GM10266 (cell line): ENCODE data around the gene DNAJC17.

ENCODE experiments used
- DNase-seq: peaks from one replicate; pipeline ENCODE4 v3.0.0; 2012; ENCODE audit errors: extremely low spot score
- TF ChIP-seq, protein P1 (sequence below): IDR thresholded peaks from 2 replicates; pipeline ENCODE4 v1.5.1; 2012; ENCODE audit warnings: mild to moderate bottlenecking, low read depth; ENCODE audit not compliant: control insufficient read depth, insufficient read depth; ENCODE audit errors: missing control alignments

The DNAJC17 gene

DNA sequence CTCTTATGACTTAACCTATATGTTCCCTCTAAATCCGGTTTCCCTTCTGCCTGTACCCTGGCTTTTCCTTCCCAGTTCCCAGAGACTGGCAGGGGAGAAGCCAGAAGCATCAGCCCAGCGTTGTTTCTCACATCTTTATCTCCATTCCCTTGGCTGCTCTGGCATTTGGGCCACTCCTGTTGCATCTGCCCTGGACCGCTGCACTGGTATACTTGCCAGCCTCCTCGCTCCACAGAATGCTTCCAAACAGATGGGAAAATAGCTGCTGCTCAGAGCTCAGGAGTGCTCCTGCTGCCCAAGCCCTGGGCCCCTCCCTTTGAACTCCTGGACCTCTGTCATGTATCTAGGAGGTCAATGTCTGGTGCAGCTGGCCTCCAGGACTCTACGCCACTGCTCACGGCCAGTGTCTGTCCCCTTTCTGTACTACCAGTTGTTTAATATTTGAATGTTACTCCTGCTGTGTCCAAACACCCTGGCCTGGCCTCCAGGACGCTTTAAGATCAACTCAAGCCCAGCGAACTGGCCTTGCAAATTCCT is 43.4 kb upstream of the DNAJC17 start:
- TF ChIP-seq, protein P1, sequence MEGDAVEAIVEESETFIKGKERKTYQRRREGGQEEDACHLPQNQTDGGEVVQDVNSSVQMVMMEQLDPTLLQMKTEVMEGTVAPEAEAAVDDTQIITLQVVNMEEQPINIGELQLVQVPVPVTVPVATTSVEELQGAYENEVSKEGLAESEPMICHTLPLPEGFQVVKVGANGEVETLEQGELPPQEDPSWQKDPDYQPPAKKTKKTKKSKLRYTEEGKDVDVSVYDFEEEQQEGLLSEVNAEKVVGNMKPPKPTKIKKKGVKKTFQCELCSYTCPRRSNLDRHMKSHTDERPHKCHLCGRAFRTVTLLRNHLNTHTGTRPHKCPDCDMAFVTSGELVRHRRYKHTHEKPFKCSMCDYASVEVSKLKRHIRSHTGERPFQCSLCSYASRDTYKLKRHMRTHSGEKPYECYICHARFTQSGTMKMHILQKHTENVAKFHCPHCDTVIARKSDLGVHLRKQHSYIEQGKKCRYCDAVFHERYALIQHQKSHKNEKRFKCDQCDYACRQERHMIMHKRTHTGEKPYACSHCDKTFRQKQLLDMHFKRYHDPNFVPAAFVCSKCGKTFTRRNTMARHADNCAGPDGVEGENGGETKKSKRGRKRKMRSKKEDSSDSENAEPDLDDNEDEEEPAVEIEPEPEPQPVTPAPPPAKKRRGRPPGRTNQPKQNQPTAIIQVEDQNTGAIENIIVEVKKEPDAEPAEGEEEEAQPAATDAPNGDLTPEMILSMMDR = no peak
- DNase-seq = no peak

DNA sequence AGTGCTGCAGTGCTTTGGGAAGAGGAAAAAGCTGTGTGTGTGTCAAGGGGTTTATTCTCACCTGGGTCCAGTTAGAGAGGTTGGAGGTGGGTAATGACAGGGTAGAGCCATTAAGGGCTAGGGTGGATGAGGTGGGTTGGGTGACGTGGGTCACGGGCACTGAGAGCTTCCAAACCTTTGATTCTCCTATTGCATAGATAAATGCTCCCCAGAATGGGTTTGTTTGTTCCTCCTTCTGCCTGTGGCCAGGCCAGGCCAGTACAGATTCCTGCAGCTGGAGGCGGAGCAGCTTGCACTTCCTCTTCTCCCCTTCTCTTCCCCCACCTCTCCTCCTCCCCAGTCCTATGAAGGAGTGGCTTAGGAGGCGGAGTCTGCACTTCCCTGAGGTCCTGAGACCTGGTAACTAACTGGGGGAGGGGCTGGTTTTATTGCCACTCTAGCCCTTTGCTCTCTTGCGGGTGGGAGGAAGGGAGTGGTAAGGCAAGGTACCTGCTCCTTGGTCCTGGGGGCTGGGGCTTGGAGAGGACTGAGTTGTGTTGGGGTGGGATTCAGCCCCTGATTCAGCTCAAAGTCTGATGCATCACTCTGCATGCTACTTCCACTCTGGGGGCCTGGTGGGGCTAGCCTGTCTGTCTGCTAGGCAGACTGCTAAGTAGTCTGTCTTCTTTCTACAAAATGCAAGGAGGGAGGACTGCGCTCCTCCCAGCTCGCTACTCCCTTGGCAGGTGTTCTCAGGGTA is 40.1 kb upstream of the DNAJC17 start:
- TF ChIP-seq, protein P1 = no peak
- DNase-seq = peak; percentile 78

DNA sequence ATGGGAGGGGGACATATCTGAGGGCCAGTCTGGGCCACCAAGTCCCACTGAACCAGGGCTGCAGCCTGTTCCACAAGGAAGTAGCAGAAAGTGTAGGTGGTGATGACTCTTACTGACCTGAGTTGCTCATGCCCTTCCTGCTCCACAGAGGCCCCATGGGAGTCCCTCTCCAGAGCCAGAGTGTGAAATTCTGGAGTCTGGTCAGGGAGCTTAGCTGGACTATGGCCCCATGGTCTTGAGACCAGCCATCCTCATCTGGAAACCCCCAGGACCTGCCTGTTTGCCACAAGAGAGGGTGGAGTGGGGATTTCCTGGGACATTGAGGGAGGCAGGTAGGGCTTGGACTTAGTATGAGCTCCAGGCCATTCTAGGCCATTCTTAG is 39.6 kb upstream of the DNAJC17 start:
- DNase-seq = no peak
- TF ChIP-seq, protein P1 = no peak

DNA sequence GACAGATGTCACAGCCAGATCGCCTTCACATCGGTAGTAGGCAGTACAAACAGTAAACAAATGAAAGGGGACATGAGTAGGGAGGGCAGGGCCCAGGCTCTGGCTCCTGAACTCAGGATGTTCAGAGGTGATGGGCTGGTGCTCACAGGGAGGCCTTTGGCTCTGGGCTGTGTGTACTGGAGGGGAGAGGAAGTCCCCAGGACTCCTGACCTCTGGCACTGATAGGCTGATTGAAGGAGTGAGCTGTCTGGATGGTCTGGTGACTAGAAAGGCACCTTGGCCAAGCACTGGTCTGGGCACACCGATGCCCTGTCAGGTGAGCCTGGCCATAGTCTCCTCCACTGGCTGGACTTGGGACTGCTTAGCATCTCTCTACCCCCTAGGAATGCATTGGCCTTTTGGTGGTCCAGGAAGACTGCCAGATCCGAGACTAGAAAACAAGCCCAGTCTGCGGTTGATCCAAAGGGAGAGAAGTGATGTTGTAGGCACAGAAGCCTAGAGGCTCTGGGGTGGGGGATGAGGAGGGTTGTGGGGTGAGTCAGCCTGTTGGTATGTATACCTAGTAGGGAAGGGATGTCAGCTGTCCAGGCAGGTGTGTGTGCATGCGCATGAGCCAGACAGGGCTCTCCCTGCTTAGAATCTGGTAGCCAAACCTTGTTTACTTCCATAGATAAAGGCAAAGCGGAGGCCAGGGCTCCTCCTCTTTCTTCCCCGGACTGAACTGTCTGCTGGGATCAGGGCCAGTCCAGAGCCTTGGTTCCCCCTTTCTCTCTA is 38.4 kb upstream of the DNAJC17 start:
- no peak for DNase-seq
- TF ChIP-seq, protein P1 = no peak

DNA sequence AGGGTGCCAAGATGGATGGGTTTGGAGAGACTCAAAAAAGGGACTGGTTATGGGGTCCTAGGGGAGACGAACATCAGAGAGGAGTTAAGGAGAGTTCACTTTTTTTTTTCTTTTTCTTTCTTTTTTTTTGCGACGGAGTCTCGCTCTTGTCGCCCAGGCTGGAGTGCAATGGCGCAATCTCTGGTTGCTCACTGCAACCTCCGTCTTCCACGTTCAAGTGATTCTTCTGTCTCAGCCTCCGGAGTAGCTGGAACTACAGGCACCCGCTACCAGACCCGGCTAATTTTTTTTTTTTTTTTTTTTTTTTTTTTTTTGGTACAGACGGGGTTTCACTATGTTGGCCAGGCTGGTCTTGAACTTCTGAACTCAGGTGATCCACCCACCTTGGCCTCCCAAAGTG is 37.8 kb upstream of the DNAJC17 start:
- no peak for DNase-seq
- TF ChIP-seq, protein P1 = no peak

DNA sequence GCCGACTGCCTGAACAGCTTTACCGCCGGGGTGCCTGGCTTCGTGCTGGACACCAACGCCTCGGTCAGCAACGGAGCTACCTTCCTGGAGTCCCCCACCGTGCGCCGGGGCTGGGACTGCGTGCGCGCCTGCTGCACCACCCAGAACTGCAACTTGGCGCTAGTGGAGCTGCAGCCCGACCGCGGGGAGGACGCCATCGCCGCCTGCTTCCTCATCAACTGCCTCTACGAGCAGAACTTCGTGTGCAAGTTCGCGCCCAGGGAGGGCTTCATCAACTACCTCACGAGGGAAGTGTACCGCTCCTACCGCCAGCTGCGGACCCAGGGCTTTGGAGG is 37.4 kb upstream of the DNAJC17 start:
- TF ChIP-seq, protein P1 = no peak
- peak; percentile 69 for DNase-seq
